Ascending aorta (tissue), 2 donors: ENCODE measurements around the gene TIMM50. TPM values are rescaled to one million over a fixed set of nuclear protein-coding genes. Genes with fewer than 3 reads are reported as not detected.
A peak's percentile ranks its signal among the peaks of the same experiment; 100 is the strongest.

Experiments used
- DNase-seq, 2 donors: peaks; one replicate each; pipeline ENCODE4 v3.0.0-alpha.2; 2019; ENCODE audit warnings: low spot score in 2 of 2
- H3K27ac ChIP-seq, 2 donors: fragments of 200-600 bp; sonication (generic); one replicate each; pipeline ENCODE4 v1.5.1; 2016 to 2017; ENCODE audit warnings: mild to moderate bottlenecking in 1 of 2
- H3K27me3 ChIP-seq: fragments of 200-600 bp; sonication (generic); one replicate; pipeline ENCODE4 v1.5.1; 2017
- H3K36me3 ChIP-seq, 2 donors: fragments of 200-600 bp; sonication (generic); one replicate each; pipeline ENCODE4 v1.5.1; 2016
- H3K4me1 ChIP-seq, 2 donors: fragments of 200-600 bp; sonication (generic); one replicate each; pipeline ENCODE4 v1.5.1; 2016 to 2017; ENCODE audit warnings: mild to moderate bottlenecking in 1 of 2
- H3K4me3 ChIP-seq, 2 donors: fragments of 200-600 bp; sonication (generic); one replicate each; pipeline ENCODE4 v1.5.1; 2016 to 2017; ENCODE audit warnings: mild to moderate bottlenecking in 1 of 2
- H3K9me3 ChIP-seq, 2 donors: fragments of 200-600 bp; sonication (generic); one replicate each; pipeline ENCODE4 v1.5.1; 2016
- CTCF ChIP-seq, 3 experiments: fragments of 200-600 bp in 2 of 3; fragments of 450-650 bp in 1 of 3; sonication (generic) in 2 of 3; IDR thresholded peaks; one replicate each; pipeline ENCODE4 v1.5.1; 2016 to 2019; ENCODE audit warnings: antibody characterized with exemption in 3 of 3, mild to moderate bottlenecking in 1 of 3, moderate library complexity in 1 of 3
- intact Hi-C: fragments of 100-400 bp; cut with DNase I; formaldehyde crosslinking; loops from one replicate; pipeline ENCODE4 v1.15.1; 2023
- total RNA-seq: library from RNA; depleted of rRNA; stranded (reverse); fragments of >200 nt; gene quantifications from one replicate; pipeline ENCODE4 v1.1.0, GENCODE V29; 2016

Gene TIMM50
- total RNA-seq, 1 donor from 2014 or later = 92.0 TPM

GRCh38 chr19:39501340-39501739 is 20.7 kb downstream of the TIMM50 start:
- Histone ChIP-seq H3K4me1 (peaks cover 0 to 8% of the 10 kb centered on the region in 2 donors), H3K4me3 (no peak overlapping the region), H3K27me3 (peaks cover 6% of the 10 kb centered on the region), H3K36me3 (no peaks in the 10 kb centered on the region), H3K9me3 (no peaks in the 10 kb centered on the region), H3K27ac (no peak overlapping the region)
- TF ChIP-seq CTCF (IDR thresholded peaks at IDR 0.05) = no peak
- intact Hi-C loops = no loop called here
- DNase-seq = no peak

GRCh38 chr19:39502640-39503417 is 22.2 kb downstream of the TIMM50 start:
- TF ChIP-seq CTCF (IDR thresholded peaks at IDR 0.05) = peak; percentile 42 to 64 (median 46)
- no peak overlapping the region for H3K4me3 ChIP-seq
- H3K4me1 ChIP-seq = peaks cover 0 to 7% of the 10 kb centered on the region in 2 donors
- no peaks in the 10 kb centered on the region for H3K36me3 ChIP-seq
- H3K9me3 ChIP-seq = no peaks in the 10 kb centered on the region
- H3K27ac ChIP-seq = no peak overlapping the region
- DNase-seq = peak in 1 of 2 donors; percentile 65
- H3K27me3 ChIP-seq = peaks cover 12% of the 10 kb centered on the region
- intact Hi-C loops = no loop called here

- H3K27ac ChIP-seq = no peak overlapping the region
- H3K4me3 ChIP-seq = peak overlapping the region; percentile 33 to 55
- no peak for DNase-seq
- TF ChIP-seq CTCF (IDR thresholded peaks at IDR 0.05) = no peak
- intact Hi-C loops = no loop called here
- no peaks in the 10 kb centered on the region for H3K36me3 ChIP-seq
- peaks cover 17% of the 10 kb centered on the region for H3K27me3 ChIP-seq
- peaks cover 0 to 3% of the 10 kb centered on the region in 2 donors for H3K4me1 ChIP-seq
- H3K9me3 ChIP-seq = no peaks in the 10 kb centered on the region
Measured at GRCh38 chr19:39506598-39506943, 25.9 kb downstream of the TIMM50 start.

GRCh38 chr19:39506944-39507714 is 26.5 kb downstream of the TIMM50 start:
- intact Hi-C loops = no loop called here
- peaks cover 0 to 3% of the 10 kb centered on the region in 2 donors for H3K4me1 ChIP-seq
- no peaks in the 10 kb centered on the region for H3K36me3 ChIP-seq
- no peaks in the 10 kb centered on the region for H3K9me3 ChIP-seq
- H3K27me3 ChIP-seq = peaks cover 17% of the 10 kb centered on the region
- H3K4me3 ChIP-seq = peak overlapping the region; percentile 33 to 55
- DNase-seq = no peak
- H3K27ac ChIP-seq = no peak overlapping the region
- TF ChIP-seq CTCF (IDR thresholded peaks at IDR 0.05) = no peak

GRCh38 chr19:39507715-39508364 is 27.2 kb downstream of the TIMM50 start:
- DNase-seq = no peak
- Histone ChIP-seq H3K4me1 (peaks cover 0 to 2% of the 10 kb centered on the region in 2 donors), H3K27ac (no peak overlapping the region), H3K36me3 (no peaks in the 10 kb centered on the region), H3K4me3 (peak overlapping the region in 1 of 2 donors; percentile 55), H3K9me3 (no peaks in the 10 kb centered on the region), H3K27me3 (peaks cover 17% of the 10 kb centered on the region)
- TF ChIP-seq CTCF (IDR thresholded peaks at IDR 0.05) = no peak
- intact Hi-C loops = no loop called here
